ENCODE results near the gene PSKH1. TPM values are rescaled to one million over a fixed set of nuclear protein-coding genes. Genes with fewer than 3 reads are reported as not detected.

The PSKH1 gene
- total and polyA plus RNA-seq, 9 of the 15 experiments (the other 6 are each of a cell fraction or from before 2014, with no cell fraction given) = 0.96 to 20.9 (median 9.4) TPM

- BruUV-seq (replicated peaks) = no TSS peak
- H3K4me1 ChIP-seq (replicated peaks in 1 of 2; ENCODE audit: control insufficient read depth in 2 of 2, insufficient read depth in 2 of 2, low read length in 2 of 2) = peaks cover 1 to 33% of the 10 kb centered on the region in 2 experiments; a peak in 3 of 5 replicates
- peaks cover 3% of the 10 kb centered on the region; the same call in 1 of the 2 replicates for H4K20me1 ChIP-seq (replicated peaks; ENCODE audit: control insufficient read depth, insufficient read depth, low read length)
- ChIA-PET CTCF (ENCODE audit: low intra/inter-chr PET ratio) (interaction anchor here (1.2 to 3.8 kb wide), 6 partner anchors 9 to 407 kb away, joined by 4 to 35 read pairs (median 15); partner anchors contain the start of gene NRN1L), POLR2A (interaction anchor here (0.6 kb wide), 1 partner anchor 20 kb away, joined by 3 read pairs; no protein-coding TSS in a partner anchor)
- H3K36me3 ChIP-seq (ENCODE audit: control insufficient read depth, insufficient read depth, low read length) = peaks cover 22% of the 10 kb centered on the region; the same call in 2 of the 3 replicates
- H3K9ac ChIP-seq (ENCODE audit: insufficient read depth in 1 of 2, low read depth in 2 of 2, low read length in 2 of 2) = no peak overlapping the region; a peak in 1 of 4 replicates
- intact Hi-C loops (cut with micrococcal nuclease) (loop anchor here (1.0 to 2.0 kb wide), 3 partner anchors 45 to 256 kb away; no protein-coding TSS in a partner anchor), in situ Hi-C loops (cut with MboI) (loop anchor here (5.0 to 10.0 kb wide), 3 partner anchors 111 to 404 kb away; partner anchors contain the start of genes C16orf86, ENKD1 and RIPOR1)
- H3K4me2 ChIP-seq (ENCODE audit: insufficient read depth, low read length) = no peak overlapping the region
- H3K9me1 ChIP-seq (ENCODE audit: control insufficient read depth, insufficient read depth, low read length) = no peaks in the 10 kb centered on the region
- no peaks in the 10 kb centered on the region for H3K27me3 ChIP-seq (ENCODE audit: control insufficient read depth in 2 of 2, insufficient read depth in 2 of 2, low read length in 2 of 2)
- H3K9me3 ChIP-seq (replicated peaks; ENCODE audit: control insufficient read depth, insufficient read depth, low read depth, low read length) = no peaks in the 10 kb centered on the region
- FAIRE-seq (peak; percentile 95), DNase-seq (ENCODE audit: extremely low read depth in 1 of 4, low spot score in 3 of 4) (peak; percentile 75 to 81 (median 79)), ATAC-seq (peak; percentile 93)
- WGBS (ENCODE audit: insufficient coverage, low coverage, missing lambda C conversion rate) = 32% methylated on average over 16 of the region's 16 CpGs
- H3K79me2 ChIP-seq (ENCODE audit: control insufficient read depth, insufficient read depth, low read length) = peaks cover 4% of the 10 kb centered on the region; the same call in 2 of the 3 replicates
- H2AFZ ChIP-seq (ENCODE audit: low read depth, low read length) = no peak overlapping the region
- no peak overlapping the region for H3K4me3 ChIP-seq
- no peak overlapping the region for H3K27ac ChIP-seq (ENCODE audit: extremely low read depth, low read depth, low read length)
- TF ChIP-seq MAZ (CRISPR knock-in tag; conservative IDR thresholded peaks at IDR 0.05 in 1 of 2, IDR thresholded peaks at IDR 0.05 in 1 of 2) (0 out of 4 replicates have a peak, but pooled peaks of 1 of the 2 experiments have one; percentile 23), NCOA1 (IDR thresholded peaks at IDR 0.05; ENCODE audit: low read depth) (no peak), HMGN3 (IDR thresholded peaks at IDR 0.05; ENCODE audit: borderline replicate concordance, extremely low read depth, insufficient read length, low read depth, low read length) (no peak), HIVEP1 (CRISPR knock-in tag; IDR thresholded peaks at IDR 0.05) (no peak), ZEB2 (IDR thresholded peaks at IDR 0.05) (peak; percentile 42; the same call in 1 of the 2 replicates), GATAD2B (IDR thresholded peaks at IDR 0.05; ENCODE audit: borderline replicate concordance) (no peak), ERF (CRISPR knock-in tag; IDR thresholded peaks at IDR 0.05) (no peak), ZNF3 (CRISPR knock-in tag; IDR thresholded peaks at IDR 0.05) (no peak), ZNF239 (CRISPR knock-in tag; IDR thresholded peaks at IDR 0.05) (no peak), MEIS2 (IDR thresholded peaks at IDR 0.05; ENCODE audit: partially characterized antibody) (no peak), EZH2 (IDR thresholded peaks at IDR 0.05; ENCODE audit: borderline replicate concordance, low read depth, low read length) (no peak), NR2F6 (CRISPR knock-in tag; IDR thresholded peaks at IDR 0.05) (no peak), SMC3 (conservative IDR thresholded peaks at IDR 0.05; ENCODE audit: insufficient read depth, low read depth, low read length) (peak; percentile 98), U2AF2 (optimal IDR thresholded peaks at IDR 0.05; ENCODE audit: low read depth, low read length) (no peak), PHTF2 (CRISPR knock-in tag; IDR thresholded peaks at IDR 0.05) (no peak), MAX (CRISPR knock-in tag; IDR thresholded peaks at IDR 0.05) (peak; percentile 21), CTCF (IDR thresholded peaks at IDR 0.05 in 2 of 3, conservative IDR thresholded peaks at IDR 0.05 in 1 of 3; ENCODE audit: insufficient read depth in 2 of 3, low read depth in 1 of 3, low read length in 3 of 3) (peak; percentile 95 to 97 (median 96)), ZNF282 (CRISPR knock-in tag; IDR thresholded peaks at IDR 0.05) (0 out of 2 replicates have a peak, but pooled peaks have one; percentile 7), USF1 (CRISPR knock-in tag; IDR thresholded peaks at IDR 0.05) (0 out of 2 replicates have a peak, but pooled peaks have one; percentile 29), ZBTB17 (CRISPR knock-in tag; IDR thresholded peaks at IDR 0.05) (no peak)
Measured at GRCh38 chr16:67928561-67929364, 35.7 kb downstream of the PSKH1 start.
